Epithelial cell of esophagus (primary cell): ENCODE data around the gene HEYL.

Experiments used
- DNase-seq: peaks from one replicate; pipeline ENCODE4 v3.0.0; 2010; ENCODE audit warnings: low read depth
- H3K4me3 ChIP-seq: 2 replicates; pipeline ENCODE4 v1.5.1; 2011; ENCODE audit warnings: mild to moderate bottlenecking, low read length, control low read depth
- CTCF ChIP-seq: IDR thresholded peaks from 2 replicates; pipeline ENCODE4 v1.5.1; 2011; ENCODE audit warnings: low read depth, mild to moderate bottlenecking, low read length, control low read depth, inconsistent platforms; ENCODE audit not compliant: insufficient read depth; ENCODE audit errors: missing control alignments

Gene HEYL

GRCh38 chr1:39643705-39644104 is 4.3 kb upstream of the HEYL start:
- no peak for DNase-seq

GRCh38 chr1:39642796-39643195 is 3.4 kb upstream of the HEYL start:
- DNase-seq: peak; percentile 32
- no peak for TF ChIP-seq CTCF
- H3K4me3 ChIP-seq: no peak overlapping the region

More at GRCh38 chr1:39643705-39644104, 4.3 kb upstream of the HEYL start:
- H3K4me3 ChIP-seq: no peak overlapping the region
- TF ChIP-seq CTCF: no peak

GRCh38 chr1:39640861-39641260 is 1.4 kb upstream of the HEYL start:
- no peak for TF ChIP-seq CTCF
- no peak for DNase-seq
- H3K4me3 ChIP-seq: no peak overlapping the region

GRCh38 chr1:39638965-39639304 is 508 bp downstream of the HEYL start:
- no peak for TF ChIP-seq CTCF
- DNase-seq: no peak
- H3K4me3 ChIP-seq: no peak overlapping the region

GRCh38 chr1:39637361-39637760 is 2.1 kb downstream of the HEYL start:
- H3K4me3 ChIP-seq: no peak overlapping the region
- DNase-seq: no peak
- no peak for TF ChIP-seq CTCF

GRCh38 chr1:39635871-39636210 is 3.6 kb downstream of the HEYL start:
- DNase-seq: no peak
- H3K4me3 ChIP-seq: no peak overlapping the region
- TF ChIP-seq CTCF: no peak

- DNase-seq: no peak
- H3K4me3 ChIP-seq: no peak overlapping the region
- TF ChIP-seq CTCF: no peak
Observed at GRCh38 chr1:39635205-39635870, 4.1 kb downstream of the HEYL start.
